Stimulated activated CD8-positive, alpha-beta memory T cell treated with anti-CD3 and anti-CD28 coated beads, Interleukin-12 subunit alpha, Interleukin-12 subunit beta, amount 100 ng/mL, for 24 hours (primary cell): ENCODE results near the gene ALDH18A1.
"Not testable (repeated sequence)": the region's sequence is repeated elsewhere in the genome, so short reads cannot be mapped to it uniquely, and the experiment has no call there.

ENCODE experiments used
- DNase-seq: peaks from one replicate; pipeline ENCODE4 v3.0.0-alpha.2; 2020; ENCODE audit errors: extremely low read depth

ALDH18A1 gene

DNA sequence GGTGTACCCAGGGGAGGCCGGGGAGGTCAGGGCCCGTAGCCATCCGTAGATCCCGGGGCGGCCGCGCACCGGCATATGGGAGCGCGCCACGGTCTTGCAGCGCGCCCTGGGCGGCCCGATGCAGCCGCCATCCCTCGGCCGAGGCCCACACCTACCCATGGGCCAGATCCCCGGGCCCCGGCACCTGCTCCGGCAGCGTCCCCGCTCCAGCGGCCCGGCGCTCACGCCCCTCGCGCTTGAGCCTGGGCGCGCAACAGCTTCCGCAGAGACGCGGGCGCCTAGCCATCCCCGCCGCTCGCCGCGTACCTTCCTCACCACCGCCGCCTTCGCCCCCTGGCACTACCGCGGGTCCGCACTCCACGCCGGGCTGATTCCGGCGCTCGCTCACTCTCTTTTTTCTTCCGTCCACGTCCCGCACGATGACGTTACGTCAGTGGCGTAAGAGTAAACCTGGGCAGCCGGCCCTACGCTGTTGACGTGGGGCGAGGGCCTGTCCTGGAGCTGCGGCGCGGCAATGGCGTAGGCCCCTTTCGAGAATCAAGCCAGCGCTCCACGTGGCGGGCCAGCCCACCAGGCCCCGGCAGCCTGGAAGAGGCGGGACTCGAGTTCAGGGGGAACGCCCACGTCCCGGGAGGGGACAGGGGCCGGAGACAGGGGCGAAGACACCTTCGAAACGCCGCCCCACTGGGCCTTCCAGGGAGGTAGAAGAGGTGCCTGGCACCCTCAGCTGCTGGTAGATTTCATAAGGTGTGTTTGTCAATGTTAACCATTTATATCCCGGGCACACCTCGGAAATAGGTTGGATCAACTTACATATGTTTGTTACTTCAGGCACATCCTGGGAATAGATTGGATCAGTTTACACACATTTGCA, at the start of gene ALDH18A1:
ALDH18A1 (minus strand) TSS at position 421 of the 874 bp plus-strand sequence. CDS start 3,334 bp downstream, outside the sequence.
- peak; percentile 71 for DNase-seq

DNA sequence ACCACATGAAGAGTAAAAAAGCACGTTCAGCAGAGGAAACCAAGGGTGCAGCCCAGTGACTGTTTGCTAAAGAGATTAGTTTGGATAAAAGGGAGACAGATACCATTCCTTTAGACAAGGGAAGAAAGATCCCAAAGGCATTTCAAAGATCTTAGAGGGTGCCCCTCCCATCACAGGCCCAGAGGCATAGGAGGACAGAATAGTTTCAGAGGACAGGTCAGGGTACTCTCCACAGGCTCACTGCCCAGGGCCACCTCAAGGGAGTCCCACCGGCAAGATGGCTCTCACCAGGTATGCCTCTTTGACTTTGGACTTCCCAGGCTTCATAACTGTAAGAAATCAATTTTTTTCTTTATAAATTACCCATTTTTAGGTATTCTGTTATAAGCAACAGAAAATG, 41.9 kb upstream of the ALDH18A1 start:
- no peak for DNase-seq

DNA sequence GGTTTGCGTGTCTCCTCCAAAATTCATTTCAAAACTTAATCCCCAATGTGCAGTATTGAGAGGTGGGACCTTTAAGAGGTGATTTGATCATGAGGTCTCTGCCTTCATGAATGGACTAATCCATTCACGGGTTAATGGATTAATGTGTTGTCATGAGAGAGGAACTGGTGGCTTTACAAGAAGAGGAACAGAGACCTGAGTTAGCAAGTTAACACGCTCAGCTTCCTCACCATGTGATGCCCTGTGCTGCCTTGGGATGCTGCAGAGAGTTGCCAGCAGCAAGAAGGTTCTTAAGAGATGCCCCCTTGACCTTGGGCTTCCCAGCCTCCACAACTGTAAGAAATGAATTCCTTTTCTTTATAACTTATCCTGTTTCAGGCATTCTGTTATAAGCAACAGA, 40.9 kb upstream of the ALDH18A1 start:
- DNase-seq = no peak

DNA sequence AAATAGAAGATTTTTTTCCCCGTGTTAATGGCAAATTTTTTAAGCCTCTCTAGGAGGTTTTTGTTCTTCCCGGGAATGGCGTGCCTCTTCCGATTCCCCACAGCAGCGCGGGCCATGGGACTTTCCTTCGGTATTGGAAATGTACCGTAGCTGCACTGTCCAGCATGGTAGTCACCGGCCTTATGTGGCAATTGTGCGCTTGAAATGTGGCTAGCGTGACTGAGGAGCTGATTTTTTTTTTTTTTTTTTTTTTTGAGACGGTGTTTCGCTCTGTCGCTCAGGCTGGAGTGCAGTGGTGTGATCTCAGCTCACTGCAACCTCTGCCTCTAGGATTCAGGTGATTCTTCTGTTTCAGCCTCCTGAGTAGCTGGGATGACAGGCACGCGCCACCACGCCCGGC, 38.2 kb upstream of the ALDH18A1 start:
- DNase-seq = no peak

DNA sequence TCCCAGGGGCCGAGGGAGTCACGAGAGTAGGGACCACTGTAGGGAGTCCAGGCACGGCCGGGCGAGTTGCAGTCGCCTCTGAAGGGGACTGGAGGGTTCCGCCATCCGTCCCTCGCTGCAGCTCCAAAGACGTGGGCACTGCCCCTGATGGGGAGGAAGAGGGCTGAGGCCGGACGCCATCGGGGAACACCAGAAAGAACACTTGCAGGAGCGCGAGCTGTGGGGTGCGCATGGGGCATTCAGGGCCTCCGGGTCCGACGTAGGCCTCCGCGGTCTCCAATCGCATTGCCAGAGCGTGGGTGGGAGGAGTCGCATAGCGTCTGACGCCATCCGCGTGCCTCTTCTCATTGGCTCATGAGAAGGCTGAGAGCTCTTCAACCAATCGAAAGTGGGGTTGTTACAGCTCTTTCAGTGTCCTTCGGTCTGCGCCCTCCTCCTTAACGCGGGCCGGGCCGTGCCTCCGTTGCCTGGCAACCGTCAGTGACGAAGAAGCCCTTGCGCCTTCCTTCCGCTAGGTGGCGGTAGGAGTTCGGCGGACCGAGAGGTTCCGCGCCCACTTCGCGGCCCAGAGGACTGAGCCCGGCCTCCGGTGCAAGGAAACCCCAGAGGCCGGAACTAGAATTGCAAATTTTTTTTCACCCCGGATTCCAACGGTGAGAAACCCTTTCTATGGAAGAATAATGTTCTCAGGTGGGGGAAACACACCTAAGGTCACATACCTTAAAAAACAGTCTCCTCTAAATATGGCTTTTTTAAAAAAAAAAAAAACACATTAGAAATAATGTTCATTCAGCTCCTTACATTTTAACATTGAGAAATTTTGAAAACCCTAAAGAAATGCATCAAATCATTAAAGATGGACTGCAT, 37.4 kb upstream of the ALDH18A1 start, which contains the start of gene TCTN3:
TCTN3 (minus strand) TSS at position 260 of the 867 bp plus-strand sequence; CDS start at position 232, 28 bp downstream.
- DNase-seq = peak; percentile 92

DNA sequence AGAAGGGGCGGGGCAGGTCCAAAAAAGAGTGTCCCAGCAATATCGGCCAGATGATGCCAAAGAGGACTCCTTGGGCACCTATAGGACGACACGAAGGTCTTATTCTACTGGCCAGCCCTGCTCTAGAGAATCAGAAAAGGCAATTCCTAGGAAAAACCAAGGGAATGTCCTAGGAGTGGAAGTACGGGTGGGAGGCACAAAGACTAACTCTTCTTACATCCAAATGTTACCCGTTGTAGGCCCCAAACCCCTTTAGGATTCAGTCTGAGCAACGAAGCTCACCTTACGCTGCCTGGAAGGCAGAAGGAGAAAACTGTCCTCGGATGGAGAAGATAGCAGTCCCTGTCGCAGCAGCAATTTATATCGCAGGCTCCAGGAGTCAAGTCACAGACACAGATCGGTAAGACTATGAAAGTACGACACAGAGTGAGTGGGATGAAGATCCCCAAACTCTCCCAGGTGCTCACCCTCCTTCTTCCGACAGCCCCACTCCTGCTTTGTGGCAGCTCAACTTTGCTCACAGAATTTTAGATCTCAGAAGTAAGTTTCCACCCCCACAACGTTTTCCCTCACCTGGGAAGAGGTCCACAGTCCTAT, 36.7 kb upstream of the ALDH18A1 start:
- DNase-seq = no peak

DNA sequence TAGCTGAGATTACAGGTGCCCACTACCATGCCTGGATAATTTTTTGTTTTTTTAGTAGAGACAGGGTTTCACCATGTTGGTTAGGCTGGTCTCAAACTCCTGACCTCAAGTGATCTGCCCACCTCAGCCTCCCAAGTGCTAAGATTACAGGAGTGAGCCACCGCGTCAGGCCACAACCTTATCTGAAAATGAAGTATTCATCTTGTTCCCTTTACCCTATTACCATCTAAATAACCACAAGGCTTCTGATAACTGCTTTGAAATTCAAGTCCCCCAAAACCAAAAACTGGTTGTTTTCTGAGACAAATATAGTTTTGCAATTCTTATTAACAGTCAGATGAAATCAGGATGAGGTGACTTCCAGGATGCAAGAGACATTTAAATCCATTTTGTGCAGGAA, 34.8 kb upstream of the ALDH18A1 start:
- DNase-seq = no peak

DNA sequence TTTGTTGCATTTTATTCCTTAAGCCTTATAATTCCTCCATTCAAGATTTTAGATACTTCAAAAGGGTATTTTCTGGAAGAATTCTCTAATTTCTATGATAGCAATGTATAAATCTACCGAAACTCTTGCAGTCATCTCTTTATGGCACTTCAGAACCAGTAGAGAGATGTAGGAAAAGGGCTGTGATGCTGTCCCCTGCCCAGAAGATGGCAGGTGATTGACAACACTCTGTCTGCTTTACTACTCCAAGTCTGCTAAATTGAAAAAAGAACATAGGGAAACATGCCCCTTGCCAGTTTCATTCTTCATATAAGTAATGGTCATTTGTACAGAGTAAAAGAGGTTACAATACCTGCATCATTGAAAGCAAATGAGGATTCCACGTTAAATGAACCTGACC, 32.1 kb upstream of the ALDH18A1 start:
- DNase-seq = no peak

DNA sequence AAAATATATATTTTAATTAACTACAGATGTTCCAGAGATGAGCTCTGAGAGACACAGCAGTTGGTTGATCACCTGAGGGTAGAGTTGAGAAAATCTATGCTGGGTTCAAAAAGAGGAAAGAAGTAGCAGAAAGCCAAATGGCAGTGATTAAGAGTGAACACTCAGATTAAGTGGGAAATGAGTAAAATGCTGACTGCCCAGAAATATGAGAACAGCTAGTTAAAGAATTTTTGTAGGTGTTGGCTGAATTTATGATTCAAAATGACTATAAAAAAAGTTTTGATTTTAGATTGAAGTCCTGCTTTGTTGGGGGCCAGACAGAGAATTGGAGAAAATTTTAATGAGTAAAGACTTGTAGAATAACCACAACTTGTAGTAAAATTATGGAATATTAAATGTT, 27.5 kb upstream of the ALDH18A1 start:
- DNase-seq = no peak

DNA sequence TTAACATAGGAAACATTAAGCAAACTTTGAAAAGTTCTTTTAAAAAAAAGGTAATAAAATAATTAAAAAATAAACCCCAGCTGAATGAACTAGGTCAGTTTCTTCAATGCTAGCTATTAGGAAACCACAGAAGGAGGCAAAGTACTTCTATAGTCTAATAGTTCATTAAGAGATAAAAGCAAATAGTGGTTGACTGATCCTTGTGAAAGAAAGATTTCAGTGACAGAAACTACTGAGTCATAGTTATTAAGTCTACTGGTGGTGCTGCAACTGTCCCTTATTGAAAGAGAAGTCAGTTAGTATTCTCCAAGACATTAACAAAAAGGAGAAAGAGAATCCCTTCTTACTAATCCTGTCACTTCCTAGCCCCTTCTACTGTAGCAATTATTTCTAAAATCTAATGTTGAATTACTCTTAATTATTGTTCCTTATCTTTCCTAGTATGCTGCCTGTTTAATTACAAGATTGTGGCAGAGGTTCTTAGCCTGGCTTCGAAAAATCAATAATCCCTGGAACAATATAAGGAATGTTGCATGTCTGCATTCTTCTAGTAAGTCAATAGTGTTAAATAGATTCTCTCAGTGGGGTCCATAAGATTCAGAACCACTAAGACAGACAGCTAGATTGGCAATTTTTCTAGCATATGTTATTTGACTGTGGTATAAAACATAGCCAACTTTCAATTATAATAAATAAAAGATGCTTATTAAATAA, 19.0 kb upstream of the ALDH18A1 start:
- no peak for DNase-seq

DNA sequence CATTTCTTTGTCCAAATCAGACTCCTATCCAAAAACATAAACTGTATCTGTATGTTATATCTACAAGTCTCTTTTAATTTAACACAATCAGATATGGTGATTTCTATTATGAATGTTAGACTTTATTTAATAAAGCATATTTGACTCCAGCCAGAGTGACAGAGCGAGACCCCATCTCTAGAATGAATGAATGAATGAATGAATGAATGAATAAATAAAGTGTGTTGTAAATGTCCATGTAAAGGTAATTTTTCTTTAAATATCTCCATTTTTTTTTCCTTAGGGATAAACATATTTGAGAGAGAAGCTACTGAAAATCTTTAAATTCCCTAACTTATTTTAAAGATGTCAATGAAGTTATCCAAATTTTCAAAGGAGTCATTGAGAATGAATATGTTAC, 18.1 kb upstream of the ALDH18A1 start:
- DNase-seq = no peak

DNA sequence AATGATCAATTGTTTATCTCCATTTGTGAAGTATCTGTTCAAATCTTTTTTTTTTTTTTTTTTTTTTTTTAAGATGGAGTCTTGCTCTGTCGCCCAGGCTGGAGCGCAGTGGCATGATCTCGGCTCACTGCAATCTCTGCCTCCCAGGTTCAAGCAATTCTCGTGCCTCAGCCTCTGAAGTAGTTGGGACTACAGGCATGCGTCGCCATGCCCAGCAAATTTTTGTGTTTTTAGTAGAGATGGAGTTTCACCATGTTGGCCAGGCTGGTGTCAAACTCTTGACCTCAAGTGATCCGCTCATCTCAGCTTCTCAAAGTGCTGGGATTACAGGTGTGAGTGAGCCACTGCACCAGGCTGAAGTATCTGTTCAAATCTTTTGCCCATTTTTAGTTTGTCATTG, 16.1 kb upstream of the ALDH18A1 start:
- not testable (repeated sequence) for DNase-seq

DNA sequence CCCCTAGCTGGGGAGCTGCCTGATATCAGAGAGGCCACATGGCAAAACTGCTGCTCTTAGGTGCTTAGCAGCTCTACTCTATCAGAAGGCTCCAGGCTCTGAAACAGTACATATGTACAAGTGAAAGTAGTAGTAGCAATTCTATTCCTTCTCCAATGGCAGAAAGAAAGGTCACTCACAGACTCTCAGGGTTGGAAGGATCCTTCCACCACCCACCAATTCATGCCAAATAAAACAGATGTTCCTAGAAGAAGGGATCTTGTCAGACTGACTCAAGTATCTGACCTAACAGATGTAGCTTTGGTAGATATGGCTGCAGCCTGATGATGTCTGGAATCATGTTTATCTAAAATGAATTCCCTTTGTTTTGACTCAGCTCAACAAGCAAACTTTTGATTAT, 8.0 kb upstream of the ALDH18A1 start:
- DNase-seq = no peak

DNA sequence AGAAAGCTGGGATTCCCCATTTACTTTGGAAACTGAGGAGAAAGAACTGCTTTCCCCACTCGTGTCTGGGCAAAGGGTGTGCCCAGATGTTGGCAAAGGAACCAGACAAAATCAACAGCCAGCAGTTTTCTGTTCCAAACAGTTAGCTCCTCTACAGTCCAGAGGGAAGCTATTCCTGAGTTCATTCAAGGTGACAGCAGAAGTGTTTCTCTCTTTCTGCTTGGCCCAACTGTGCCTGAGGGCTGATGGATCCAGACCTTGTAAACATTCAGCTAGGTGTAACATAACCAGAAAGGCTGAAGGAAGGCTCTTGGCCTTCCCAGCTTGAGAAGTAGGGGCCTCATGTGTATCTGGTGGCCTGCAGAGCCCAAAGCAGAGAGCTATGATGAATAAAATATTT, 7.0 kb upstream of the ALDH18A1 start:
- DNase-seq = no peak

DNA sequence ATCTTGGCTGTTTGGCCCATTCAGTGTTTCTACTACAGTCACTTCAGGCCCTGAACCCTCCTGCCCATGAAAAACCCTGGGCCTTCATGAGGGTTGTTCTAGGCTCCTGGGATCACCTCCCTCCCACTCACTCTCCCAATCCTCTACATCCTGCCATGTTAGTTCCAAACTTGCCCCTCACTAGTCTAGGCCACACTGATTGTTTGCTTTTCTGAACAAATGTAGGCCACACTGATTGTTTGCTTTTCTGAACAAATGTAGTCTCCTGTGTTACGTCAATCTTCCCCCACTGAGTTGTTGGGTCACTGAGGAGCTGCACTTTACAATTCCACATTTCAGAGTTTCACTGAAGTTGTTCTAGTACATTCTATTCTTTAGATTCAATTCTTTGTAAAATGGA, 5.3 kb upstream of the ALDH18A1 start:
- DNase-seq = no peak

DNA sequence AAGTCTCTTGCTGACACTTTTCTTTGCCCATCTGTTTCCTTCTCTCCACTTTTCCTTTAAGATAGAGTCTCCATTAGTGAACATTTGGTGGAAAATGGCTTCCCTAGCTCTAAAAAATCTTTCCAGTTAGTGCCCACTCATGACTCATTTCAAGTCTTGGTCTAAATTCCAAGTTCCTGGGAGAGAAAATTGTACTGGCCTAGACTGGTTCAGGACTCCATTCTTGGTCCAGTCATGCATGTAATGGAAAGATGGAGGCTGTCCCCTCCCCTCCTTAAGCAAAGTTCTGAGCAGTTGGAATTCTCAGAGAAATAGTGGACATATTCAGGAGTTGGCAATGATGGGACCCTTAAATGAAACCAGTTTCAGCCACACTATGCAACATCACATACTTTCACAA, 3.8 kb upstream of the ALDH18A1 start:
- DNase-seq = no peak

DNA sequence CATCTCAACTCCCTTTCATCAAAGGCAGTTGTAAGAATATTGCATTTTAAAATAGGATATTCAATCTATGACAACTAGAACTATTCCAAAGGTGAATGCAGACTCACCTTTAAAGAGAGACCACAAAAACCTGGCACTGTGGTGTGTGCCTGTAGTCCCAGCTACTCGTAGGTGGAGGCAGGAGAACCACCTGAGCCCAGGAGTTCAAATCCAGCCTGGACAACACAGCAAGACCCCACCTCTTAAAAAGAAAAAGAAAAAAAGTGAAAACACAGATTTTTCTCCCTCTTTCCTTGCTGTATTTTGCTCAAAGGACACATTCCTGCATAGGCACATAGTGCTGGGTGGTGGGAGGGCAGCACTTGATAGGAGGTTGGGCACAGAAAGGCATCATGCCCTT, 739 bp upstream of the ALDH18A1 start:
- no peak for DNase-seq

DNA sequence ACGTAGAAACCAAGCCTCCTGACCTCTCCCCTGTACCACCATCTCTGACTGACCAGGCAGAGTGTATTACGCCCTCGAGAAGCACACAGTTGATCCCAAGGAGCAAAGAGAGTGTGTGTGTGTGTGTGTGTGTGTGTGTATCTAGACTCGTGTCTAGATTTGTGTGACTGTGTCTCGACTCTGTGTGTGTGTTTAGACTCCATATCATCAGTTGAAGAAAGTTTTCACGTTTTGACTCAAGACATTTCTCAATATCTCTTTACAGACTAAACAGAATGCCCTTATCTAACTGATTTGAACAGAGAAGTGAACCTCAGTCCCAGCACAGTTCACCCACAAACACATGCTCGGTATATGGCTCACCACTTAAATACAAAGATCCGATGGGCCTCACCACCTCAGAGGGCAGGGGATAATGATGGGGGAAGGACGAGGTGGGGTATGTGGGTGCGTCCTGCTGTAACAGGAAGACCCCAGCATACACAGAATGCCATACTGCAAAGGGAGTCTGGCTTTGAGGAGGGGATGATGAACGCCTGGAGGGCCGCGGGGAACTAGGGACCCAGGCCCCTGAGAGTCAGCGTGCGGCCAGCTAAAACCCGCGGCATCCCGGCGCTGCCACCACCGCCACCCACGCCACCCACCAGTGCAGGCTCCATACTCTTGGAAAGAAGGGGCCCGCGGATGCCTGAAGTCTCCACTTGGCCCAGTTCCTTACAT, 780 bp downstream of the ALDH18A1 start:
- no peak for DNase-seq

DNA sequence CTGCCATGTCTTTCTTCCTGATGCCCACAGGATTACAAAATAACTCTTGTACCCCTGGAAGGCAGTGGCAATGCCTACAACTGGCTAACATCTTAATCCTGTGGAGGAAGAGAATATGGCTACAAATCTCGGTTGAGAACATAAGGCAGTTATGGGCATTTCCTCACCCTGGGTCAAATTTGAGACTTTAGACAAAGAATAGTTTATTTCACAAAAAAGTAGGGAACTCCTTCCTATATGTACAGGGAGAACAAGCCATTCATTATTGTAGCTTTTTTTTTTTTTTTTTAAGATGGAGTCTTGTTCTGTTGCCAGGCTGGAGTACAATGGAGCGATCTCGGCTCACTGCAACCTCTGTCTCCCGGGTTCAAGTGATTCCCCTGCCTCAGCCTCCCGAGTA, 2.6 kb downstream of the ALDH18A1 start:
- DNase-seq = no peak

DNA sequence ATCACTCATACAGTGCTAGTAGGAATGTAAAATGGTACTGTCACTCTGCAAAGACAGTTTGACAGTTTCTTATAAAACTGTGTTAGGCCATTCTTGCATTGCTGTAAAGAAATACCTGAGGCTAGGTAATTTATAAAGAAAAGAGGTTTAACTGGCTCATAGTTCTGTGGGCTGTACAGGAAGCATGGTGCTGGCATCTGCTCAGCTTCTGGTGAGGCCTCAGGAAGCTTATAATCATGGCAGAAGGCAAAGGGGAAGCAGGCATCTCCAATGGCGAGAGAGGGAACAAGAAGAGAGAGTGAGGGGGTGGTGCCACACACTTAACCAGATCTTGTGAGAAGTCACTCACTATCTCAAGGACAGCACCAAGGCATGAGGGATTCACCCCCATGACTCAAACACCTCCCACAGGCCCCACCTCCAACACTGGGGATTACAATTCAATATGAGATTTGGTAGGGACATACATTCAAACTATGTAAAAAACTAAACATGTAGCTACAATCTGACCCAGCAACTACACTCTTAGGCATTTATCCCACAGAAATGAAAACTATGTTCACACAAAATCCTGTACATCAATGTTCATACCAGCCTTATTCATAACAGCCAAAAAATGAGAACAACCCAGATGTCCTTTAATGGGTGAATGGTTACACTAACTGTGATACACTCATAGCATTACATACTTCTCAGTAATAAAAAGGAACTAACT, 5.0 kb downstream of the ALDH18A1 start:
- DNase-seq = no peak
